ENCODE measurements around the gene SLC16A9. TPM values are rescaled to one million over a fixed set of nuclear protein-coding genes. Genes with fewer than 3 reads are reported as not detected.

The SLC16A9 gene
- total RNA-seq, 1 donor from 2014 or later, result 1.2 TPM

DNA sequence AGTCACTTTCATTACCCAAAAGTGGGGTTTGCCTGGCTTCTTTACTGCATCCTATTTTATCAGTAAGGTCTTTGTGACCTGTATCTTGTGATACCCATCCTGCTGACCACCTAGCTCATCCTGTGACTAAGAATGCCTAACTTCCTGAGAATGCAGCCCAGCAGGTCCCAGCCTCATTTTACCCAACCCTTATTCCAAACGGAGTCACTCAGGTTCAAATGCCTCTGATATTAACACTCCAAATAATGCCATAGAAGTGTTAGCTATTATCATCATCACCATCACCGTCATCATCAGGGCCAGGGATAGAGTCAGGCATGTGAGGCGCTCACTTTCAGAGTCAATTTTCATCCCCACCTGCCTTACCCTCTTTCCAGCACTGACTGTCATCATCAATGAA lies 85.5 kb downstream of the SLC16A9 start:
- DNase-seq (no peak), ATAC-seq (ENCODE audit: low read depth) (no peak)
- TF ChIP-seq CTCF (IDR thresholded peaks at IDR 0.05), result no peak
- Mint-ChIP-seq H3K9me3 (no peaks in the 10 kb centered on the region), H3K36me3 (ENCODE audit: low read depth) (no peaks in the 10 kb centered on the region), H3K27me3 (no peaks in the 10 kb centered on the region), H3K4me3 (no peak overlapping the region), H3K4me1 (peaks cover 3% of the 10 kb centered on the region), H3K27ac (no peak overlapping the region)
- intact Hi-C loops (cut with micrococcal nuclease), result no loop called here
- POLR2A ChIA-PET, result no interaction called here
- CTCF ChIA-PET, result interaction anchor here (1.3 to 4.4 kb wide), 3 partner anchors 185 to 584 kb away, joined by 3 to 40 read pairs (median 22); no protein-coding TSS in a partner anchor

DNA sequence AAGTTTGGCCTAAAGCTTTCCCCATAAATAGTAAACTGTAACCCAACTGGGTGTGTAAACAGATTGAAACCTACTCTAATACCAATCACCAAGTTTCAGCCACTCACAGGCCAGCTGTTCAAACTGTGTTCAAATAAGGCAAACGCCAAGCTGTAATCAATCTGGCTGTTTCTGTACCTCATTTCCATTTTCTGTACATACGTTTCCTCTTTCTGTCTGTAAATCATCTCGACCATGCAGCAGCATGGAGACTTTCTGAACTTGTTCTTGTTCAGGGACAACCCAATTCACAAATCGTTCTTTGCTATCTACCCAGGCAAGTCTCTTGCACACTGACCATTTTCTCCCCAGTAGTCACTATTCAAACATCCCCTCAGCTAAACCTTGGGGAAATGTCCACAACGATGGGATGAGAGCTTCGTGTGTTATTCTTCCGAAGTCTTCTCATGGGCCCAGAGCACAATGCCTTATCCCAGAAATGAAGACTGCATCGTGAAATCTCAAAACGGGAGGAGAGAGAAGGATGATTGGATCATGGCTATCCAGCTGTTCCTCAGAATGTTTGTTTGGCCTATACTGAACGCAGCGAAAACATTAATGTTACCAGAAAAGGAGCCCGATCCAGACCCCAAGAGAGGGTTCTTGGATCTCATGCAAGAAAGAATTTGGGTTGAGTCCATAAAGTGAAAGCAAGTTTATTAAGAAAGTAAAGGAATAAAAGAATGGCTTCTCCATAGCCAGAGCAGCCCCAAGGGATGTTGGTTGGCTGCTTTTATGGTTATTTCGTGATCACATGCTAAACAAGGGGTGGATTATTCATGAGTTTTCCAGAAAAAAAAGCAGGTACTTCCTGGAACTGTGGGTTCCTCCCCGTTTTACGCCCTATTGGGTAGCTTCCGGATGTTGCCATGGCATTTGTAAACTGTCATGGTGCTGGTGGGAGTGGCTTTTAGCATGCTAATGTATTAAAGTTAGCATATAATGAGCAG lies 86.2 kb downstream of the SLC16A9 start:
- no peak for ATAC-seq (ENCODE audit: low read depth)
- intact Hi-C loops (cut with micrococcal nuclease), result no loop called here
- no peak overlapping the region for H3K27ac Mint-ChIP-seq
- TF ChIP-seq CTCF (IDR thresholded peaks at IDR 0.05), result no peak
- CTCF ChIA-PET, result interaction anchor here (0.8 to 4.4 kb wide), 6 partner anchors 10 to 285 kb away, joined by 3 to 40 read pairs (median 3); no protein-coding TSS in a partner anchor
- H3K4me3 Mint-ChIP-seq, result no peak overlapping the region
- POLR2A ChIA-PET, result no interaction called here
- no peak for DNase-seq
- no peaks in the 10 kb centered on the region for H3K27me3 Mint-ChIP-seq
- H3K9me3 Mint-ChIP-seq, result no peaks in the 10 kb centered on the region
- H3K4me1 Mint-ChIP-seq, result peaks cover 3% of the 10 kb centered on the region
- no peaks in the 10 kb centered on the region for H3K36me3 Mint-ChIP-seq (ENCODE audit: low read depth)

- ChIA-PET CTCF (interaction anchor here (0.8 to 4.4 kb wide), 6 partner anchors 11 to 286 kb away, joined by 3 to 40 read pairs (median 3); no protein-coding TSS in a partner anchor), POLR2A (no interaction called here)
- Mint-ChIP-seq H3K27ac (no peak overlapping the region), H3K36me3 (ENCODE audit: low read depth) (no peaks in the 10 kb centered on the region), H3K4me1 (peaks cover 3% of the 10 kb centered on the region), H3K9me3 (no peaks in the 10 kb centered on the region), H3K27me3 (no peaks in the 10 kb centered on the region), H3K4me3 (no peak overlapping the region)
- ATAC-seq (ENCODE audit: low read depth), result no peak
- no peak for DNase-seq
- TF ChIP-seq CTCF (IDR thresholded peaks at IDR 0.05), result no peak
- intact Hi-C loops (cut with micrococcal nuclease), result no loop called here
Observed at GRCh38 chr10:59622320-59623132, 87.1 kb downstream of the SLC16A9 start.

GRCh38 chr10:59621771-59622170 lies 87.9 kb downstream of the SLC16A9 start:
- no peak for TF ChIP-seq CTCF (IDR thresholded peaks at IDR 0.05)
- DNase-seq (no peak), ATAC-seq (ENCODE audit: low read depth) (no peak)
- peaks cover 3% of the 10 kb centered on the region for H3K4me1 Mint-ChIP-seq
- intact Hi-C loops (cut with micrococcal nuclease), result no loop called here
- peaks cover 3% of the 10 kb centered on the region for H3K27me3 Mint-ChIP-seq
- H3K27ac Mint-ChIP-seq, result no peak overlapping the region
- no peaks in the 10 kb centered on the region for H3K9me3 Mint-ChIP-seq
- ChIA-PET POLR2A (no interaction called here), CTCF (interaction anchor here (1.4 kb wide), 1 partner anchor 159 kb away, joined by 3 read pairs; no protein-coding TSS in a partner anchor)
- H3K36me3 Mint-ChIP-seq (ENCODE audit: low read depth), result no peaks in the 10 kb centered on the region
- no peak overlapping the region for H3K4me3 Mint-ChIP-seq

DNA sequence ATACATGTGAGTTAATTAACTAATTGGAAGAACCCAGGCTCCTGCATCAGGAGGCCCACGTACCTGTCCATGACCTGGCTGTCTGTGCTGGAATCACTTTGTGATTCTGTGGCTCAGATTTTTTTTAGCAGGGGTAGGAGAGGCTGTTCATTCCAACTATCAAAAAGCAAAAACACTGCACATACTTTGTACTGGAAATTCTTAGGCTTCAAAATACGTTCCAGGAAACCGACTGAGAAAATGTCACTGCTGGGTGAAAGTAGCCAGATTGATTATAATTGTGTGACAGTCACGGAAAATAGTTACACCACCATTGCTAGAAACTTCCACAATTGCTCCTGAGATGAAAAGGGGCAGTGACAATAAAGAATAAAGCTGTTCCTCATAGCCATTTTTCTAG lies 91.0 kb downstream of the SLC16A9 start:
- intact Hi-C loops (cut with micrococcal nuclease), result no loop called here
- ChIA-PET CTCF (no interaction called here), POLR2A (no interaction called here)
- Mint-ChIP-seq H3K4me1 (no peaks in the 10 kb centered on the region), H3K27me3 (peaks cover 3% of the 10 kb centered on the region), H3K27ac (no peak overlapping the region), H3K4me3 (no peak overlapping the region), H3K36me3 (ENCODE audit: low read depth) (no peaks in the 10 kb centered on the region), H3K9me3 (no peaks in the 10 kb centered on the region)
- TF ChIP-seq CTCF (IDR thresholded peaks at IDR 0.05), result no peak
- DNase-seq (no peak), ATAC-seq (ENCODE audit: low read depth) (no peak)

Measured in activated B cell treated with CpG ODN at 0.5 μM for 24 hours (primary cell).